ENCODE data around the gene MYL6. TPM values are rescaled to one million over a fixed set of nuclear protein-coding genes. Genes with fewer than 3 reads are reported as not detected.

MYL6 gene
- total RNA-seq, 1 donor = 1,047 TPM

DNA sequence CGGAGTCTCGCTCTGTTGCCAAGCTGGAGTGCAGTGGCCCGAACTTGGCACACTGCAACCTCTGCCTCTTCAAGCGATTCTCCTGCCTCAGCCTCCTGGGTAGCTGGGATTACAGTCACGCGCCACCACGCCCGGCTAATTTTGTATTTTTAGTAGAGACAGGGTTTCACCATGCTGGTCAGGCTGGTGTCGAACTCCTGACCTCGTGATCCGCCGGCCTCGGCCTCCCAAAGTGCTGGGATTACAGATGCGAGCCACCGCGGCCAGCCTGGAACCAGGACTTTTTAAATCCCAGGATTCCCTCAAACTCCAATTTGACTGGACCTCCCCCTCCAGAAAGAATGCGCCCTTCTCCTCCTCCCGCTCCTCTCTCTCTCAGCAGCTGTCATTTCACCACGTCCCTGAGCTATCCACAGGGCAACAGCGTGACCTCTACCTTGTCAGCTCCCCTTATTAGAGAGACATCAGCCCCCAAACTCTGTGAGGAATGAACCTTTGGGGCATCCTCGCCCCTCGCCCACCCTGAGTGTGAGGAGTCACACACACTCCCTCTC is 28.1 kb upstream of the MYL6 start:
- no peak for DNase-seq (ENCODE audit: low read depth)
- peak overlapping the region; percentile 96 for H3K4me3 ChIP-seq (ENCODE audit: low read depth, low read length)

DNA sequence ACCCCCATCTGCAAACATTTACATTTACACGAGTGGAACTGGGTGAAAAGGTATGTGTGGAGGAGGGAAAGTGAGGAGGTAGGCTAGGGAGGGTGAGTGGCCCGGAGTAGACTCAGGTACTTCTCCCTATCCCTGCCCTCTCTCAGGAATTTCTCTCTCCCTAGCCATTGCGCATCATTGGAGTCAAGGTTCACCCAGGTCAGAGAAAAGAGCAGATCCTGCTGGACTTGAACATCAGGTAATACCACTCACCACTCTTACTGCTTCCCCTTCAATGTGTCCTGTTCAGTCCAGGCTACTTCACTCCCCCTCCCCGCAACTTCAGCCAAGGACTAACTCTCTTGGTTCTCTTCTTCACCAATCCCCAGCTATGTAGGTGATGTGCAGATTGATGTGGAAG is 27.3 kb upstream of the MYL6 start:
- H3K4me3 ChIP-seq (ENCODE audit: low read depth, low read length) = no peak overlapping the region
- DNase-seq (ENCODE audit: low read depth) = no peak
- TF ChIP-seq, protein P1, sequence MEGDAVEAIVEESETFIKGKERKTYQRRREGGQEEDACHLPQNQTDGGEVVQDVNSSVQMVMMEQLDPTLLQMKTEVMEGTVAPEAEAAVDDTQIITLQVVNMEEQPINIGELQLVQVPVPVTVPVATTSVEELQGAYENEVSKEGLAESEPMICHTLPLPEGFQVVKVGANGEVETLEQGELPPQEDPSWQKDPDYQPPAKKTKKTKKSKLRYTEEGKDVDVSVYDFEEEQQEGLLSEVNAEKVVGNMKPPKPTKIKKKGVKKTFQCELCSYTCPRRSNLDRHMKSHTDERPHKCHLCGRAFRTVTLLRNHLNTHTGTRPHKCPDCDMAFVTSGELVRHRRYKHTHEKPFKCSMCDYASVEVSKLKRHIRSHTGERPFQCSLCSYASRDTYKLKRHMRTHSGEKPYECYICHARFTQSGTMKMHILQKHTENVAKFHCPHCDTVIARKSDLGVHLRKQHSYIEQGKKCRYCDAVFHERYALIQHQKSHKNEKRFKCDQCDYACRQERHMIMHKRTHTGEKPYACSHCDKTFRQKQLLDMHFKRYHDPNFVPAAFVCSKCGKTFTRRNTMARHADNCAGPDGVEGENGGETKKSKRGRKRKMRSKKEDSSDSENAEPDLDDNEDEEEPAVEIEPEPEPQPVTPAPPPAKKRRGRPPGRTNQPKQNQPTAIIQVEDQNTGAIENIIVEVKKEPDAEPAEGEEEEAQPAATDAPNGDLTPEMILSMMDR (IDR thresholded peaks at IDR 0.05; ENCODE audit: insufficient read depth, low read length) = no peak

More for the DNA sequence above, 28.1 kb upstream of the MYL6 start:
- TF ChIP-seq, protein P1 (IDR thresholded peaks at IDR 0.05; ENCODE audit: insufficient read depth, low read length) = no peak

- no peak overlapping the region for H3K4me3 ChIP-seq (ENCODE audit: low read depth, low read length)
- TF ChIP-seq, protein P1 (IDR thresholded peaks at IDR 0.05; ENCODE audit: insufficient read depth, low read length) = no peak
- DNase-seq (ENCODE audit: low read depth) = no peak
These were observed 23.3 kb upstream of the MYL6 start for GRCh38 chr12:56134897-56135296.

- DNase-seq (ENCODE audit: low read depth) = no peak
- H3K4me3 ChIP-seq (ENCODE audit: low read depth, low read length) = no peak overlapping the region
- TF ChIP-seq, protein P1 (IDR thresholded peaks at IDR 0.05; ENCODE audit: insufficient read depth, low read length) = no peak
These were observed 20.1 kb upstream of the MYL6 start for GRCh38 chr12:56137853-56138571.

- TF ChIP-seq, protein P1 (IDR thresholded peaks at IDR 0.05; ENCODE audit: insufficient read depth, low read length) = no peak
- no peak for DNase-seq (ENCODE audit: low read depth)
These were observed 16.0 kb upstream of the MYL6 start for GRCh38 chr12:56141946-56142784.

DNA sequence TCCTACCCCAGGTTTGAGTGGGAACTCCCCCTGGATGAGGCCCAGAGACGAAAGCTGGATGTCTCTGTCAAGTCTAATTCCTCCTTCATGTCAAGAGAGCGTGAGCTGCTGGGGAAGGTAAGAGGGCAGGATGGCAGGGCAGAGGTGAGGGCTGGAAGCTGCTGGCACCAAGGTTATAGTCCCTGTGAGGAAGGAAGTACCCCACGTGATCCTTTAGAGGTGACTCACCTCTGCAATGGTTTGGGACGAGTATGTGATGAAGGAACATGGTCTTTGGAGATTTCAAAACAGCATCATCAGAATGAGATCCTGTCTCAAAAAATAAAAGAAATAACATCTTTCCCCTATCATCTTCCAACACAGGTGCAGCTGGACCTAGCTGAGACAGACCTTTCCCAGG is 14.9 kb upstream of the MYL6 start:
- DNase-seq (ENCODE audit: low read depth) = no peak
- H3K4me3 ChIP-seq (ENCODE audit: low read depth, low read length) = no peak overlapping the region
- TF ChIP-seq, protein P1 (IDR thresholded peaks at IDR 0.05; ENCODE audit: insufficient read depth, low read length) = no peak

More at GRCh38 chr12:56141946-56142784, 16.0 kb upstream of the MYL6 start:
- no peak overlapping the region for H3K4me3 ChIP-seq (ENCODE audit: low read depth, low read length)

All from fibroblast of the aortic adventitia (primary cell).